Naive thymus-derived CD4-positive, alpha-beta T cell (primary cell): ENCODE measurements around the gene GSTT4. TPM values are rescaled to one million over a fixed set of nuclear protein-coding genes. Genes with fewer than 3 reads are reported as not detected.
"Not testable (repeated sequence)": the region's sequence is repeated elsewhere in the genome, so short reads cannot be mapped to it uniquely, and the experiment has no call there.

Experiments used
- ATAC-seq: fragments of 150-1000 bp; cut with Tn5 transposase; 2 replicates; pipeline ENCODE4 v1.10.0; 2021; ENCODE audit warnings: mild to moderate bottlenecking, moderate library complexity
- CTCF ChIA-PET: fragments of 350-600 bp; sonication (Branson Sonifier 250); formaldehyde crosslinking; loops from one replicate; lab custom pipeline; 2021; ENCODE audit warnings: antibody characterized with exemption; lab: Charles Lee
- POLR2A ChIA-PET: fragments of 350-600 bp; sonication (Branson Sonifier 250); formaldehyde crosslinking; loops from one replicate; lab custom pipeline; 2021; ENCODE audit warnings: antibody characterized with exemption, inconsistent platforms; lab: Charles Lee
- DNase-seq, 9 donors: peaks; one replicate each; pipeline versions ENCODE4 v3.0.0 to v3.0.0-alpha.2; 2020 to 2022; ENCODE audit warnings: mixed read lengths in 1 of 9
- H3K27ac ChIP-seq: one replicate; pipeline ENCODE4 v1.7.0; 2013; ENCODE audit warnings: mild to moderate bottlenecking, low read depth, low read length, moderate library complexity
- H3K27me3 ChIP-seq, 2 donors: one replicate each; pipeline ENCODE4 v1.7.0; 2013; ENCODE audit warnings: low read length in 2 of 2, mild to moderate bottlenecking in 2 of 2, moderate library complexity in 2 of 2; ENCODE audit not compliant: control insufficient read depth in 2 of 2, insufficient read depth in 2 of 2
- H3K36me3 ChIP-seq, 3 experiments: 1 replicate in 2 of 3; 2 replicates in 1 of 3; pipeline ENCODE4 v1.7.0; 2013; ENCODE audit warnings: low read length in 3 of 3, mild to moderate bottlenecking in 3 of 3, moderate library complexity in 1 of 3; ENCODE audit not compliant: insufficient read depth in 3 of 3, control insufficient read depth in 2 of 3
- H3K4me1 ChIP-seq, 2 donors: one replicate each; pipeline ENCODE4 v1.7.0; 2013; ENCODE audit warnings: low read length in 2 of 2, mild to moderate bottlenecking in 2 of 2, moderate library complexity in 1 of 2; ENCODE audit not compliant: control insufficient read depth in 2 of 2, insufficient read depth in 2 of 2
- H3K4me3 ChIP-seq: 2 replicates; pipeline ENCODE4 v1.7.0; 2013; ENCODE audit warnings: mild to moderate bottlenecking, low read length
- H3K9me3 ChIP-seq, 3 experiments: 1 replicate in 2 of 3; 2 replicates in 1 of 3; pipeline ENCODE4 v1.7.0; 2013; ENCODE audit warnings: low read length in 3 of 3; ENCODE audit not compliant: control insufficient read depth in 2 of 3
- H3K27ac Mint-ChIP-seq, 9 donors: one replicate each; pipeline ENCODE4 v1.8.0; 2020 to 2022; ENCODE audit warnings: mixed read lengths in 9 of 9, mild to moderate bottlenecking in 8 of 9, moderate library complexity in 5 of 9, inconsistent platforms in 2 of 9
- H3K27me3 Mint-ChIP-seq, 5 donors: one replicate each; pipeline ENCODE4 v1.8.0; 2021 to 2022; ENCODE audit warnings: mixed read lengths in 5 of 5, mild to moderate bottlenecking in 1 of 5
- H3K36me3 Mint-ChIP-seq, 5 donors: one replicate each; pipeline ENCODE4 v1.8.0; 2020 to 2022; ENCODE audit warnings: mixed read lengths in 5 of 5, mild to moderate bottlenecking in 3 of 5, inconsistent platforms in 1 of 5
- H3K4me1 Mint-ChIP-seq, 7 donors: one replicate each; pipeline ENCODE4 v1.8.0; 2020 to 2022; ENCODE audit warnings: mixed read lengths in 7 of 7, mild to moderate bottlenecking in 3 of 7, inconsistent platforms in 1 of 7
- H3K4me3 Mint-ChIP-seq, 10 donors: one replicate each; pipeline ENCODE4 v1.8.0; 2020 to 2022; ENCODE audit warnings: mild to moderate bottlenecking in 10 of 10, mixed read lengths in 10 of 10, moderate library complexity in 6 of 10, inconsistent platforms in 2 of 10
- H3K9me3 Mint-ChIP-seq, 11 donors: one replicate each; pipeline ENCODE4 v1.8.0; 2020 to 2022; ENCODE audit warnings: mixed read lengths in 11 of 11, mild to moderate bottlenecking in 4 of 11, inconsistent platforms in 1 of 11, moderate library complexity in 1 of 11
- intact Hi-C, 2 donors: fragments of 100-400 bp; cut with micrococcal nuclease; formaldehyde crosslinking; loops; one replicate each; pipeline ENCODE4 v1.15.1; 2023
- polyA plus RNA-seq, 2 donors: library from polyadenylated mRNA; unstranded; fragments of 300-500 nt; fragmentation: Illumina TruSeq; gene quantifications; one replicate each; pipeline ENCODE4 v1.2.3, GENCODE V29; 2021
- total RNA-seq, 6 experiments: library from RNA in 5 of 6; stranded (reverse) in 5 of 6; gene quantifications; 1 replicate in 5 of 6; 2 replicates in 1 of 6; pipeline ENCODE4 v1.2.3 and lab custom pipeline; 2021 to 2026

The GSTT4 gene
- total and polyA plus RNA-seq, 7 experiments from 2014 or later, result not detected

DNA sequence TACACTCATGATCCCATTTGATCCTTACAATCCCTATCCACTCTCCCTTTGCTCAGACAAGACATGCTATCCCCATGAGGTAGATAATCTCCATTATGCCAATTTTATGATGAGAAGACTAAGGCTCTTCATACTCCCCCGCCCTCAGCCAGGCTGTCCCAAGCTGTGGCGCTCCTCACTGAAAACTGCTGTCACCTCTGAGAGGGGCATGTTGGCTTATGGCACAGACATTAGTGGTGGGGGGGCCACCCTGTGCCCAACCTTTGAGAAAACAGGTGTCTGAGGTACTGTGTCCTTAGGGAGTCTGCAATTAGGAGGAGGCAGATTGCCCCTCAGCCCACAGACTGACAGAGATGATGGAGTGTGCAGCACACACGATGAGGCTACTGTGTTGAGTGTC is 36.2 kb downstream of the GSTT4 start:
- Mint-ChIP-seq H3K9me3 (no peaks in the 10 kb centered on the region), H3K27me3 (no peaks in the 10 kb centered on the region), H3K4me1 (peaks cover 13 to 31% (median 26%) of the 10 kb centered on the region in 7 donors), H3K4me3 (peak overlapping the region in 6 of 10 donors; percentile 23 to 53 (median 29)), H3K27ac (peak overlapping the region in 3 of 9 donors; percentile 5 to 57 (median 49)), H3K36me3 (peaks cover 7 to 11% (median 8%) of the 10 kb centered on the region in 5 donors)
- CTCF ChIA-PET, result no interaction called here
- H3K9me3 ChIP-seq, result no peaks in the 10 kb centered on the region
- DNase-seq (no peak), ATAC-seq (no peak)
- peaks cover 3 to 25% (median 4%) of the 10 kb centered on the region in 3 experiments for H3K36me3 ChIP-seq
- intact Hi-C loops, result no loop called here
- H3K27ac ChIP-seq, result no peak overlapping the region
- H3K27me3 ChIP-seq, result no peaks in the 10 kb centered on the region
- POLR2A ChIA-PET, result no interaction called here
- no peaks in the 10 kb centered on the region for H3K4me1 ChIP-seq
- no peak overlapping the region for H3K4me3 ChIP-seq

DNA sequence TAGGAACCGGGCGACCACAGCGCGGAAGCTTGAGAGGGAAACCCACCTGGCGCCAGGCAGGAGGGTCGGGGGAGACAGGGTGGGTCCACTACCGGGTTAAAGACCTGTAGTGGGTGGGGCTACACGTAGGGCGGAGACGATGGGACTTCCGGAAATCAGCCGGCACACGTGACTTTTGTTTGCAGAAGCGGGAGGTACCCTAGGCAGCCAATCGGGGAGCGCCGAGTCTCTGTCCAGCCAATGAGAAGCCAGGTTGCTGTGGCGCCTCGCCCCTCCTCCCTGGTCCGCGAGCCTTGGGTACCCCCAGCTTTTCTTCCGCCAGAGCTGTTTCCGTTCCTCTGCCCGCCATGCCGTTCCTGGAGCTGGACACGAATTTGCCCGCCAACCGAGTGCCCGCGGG is 38.7 kb downstream of the GSTT4 start, which contains the start of gene DDTL:
Gene DDTL, plus strand, starts transcription at position 321 of the 400 bp plus-strand sequence. Its CDS starts 27 bp downstream, at position 348.
- H3K4me3 ChIP-seq, H3K4me1 ChIP-seq, H3K4me3 Mint-ChIP-seq, H3K9me3 ChIP-seq, intact Hi-C loops, DNase-seq, H3K27ac Mint-ChIP-seq, CTCF ChIA-PET, POLR2A ChIA-PET, H3K27ac ChIP-seq, H3K27me3 ChIP-seq, H3K9me3 Mint-ChIP-seq, H3K27me3 Mint-ChIP-seq: not testable (repeated sequence)
- H3K36me3 Mint-ChIP-seq, result peaks cover 7 to 11% (median 8%) of the 10 kb centered on the region in 5 donors
- ATAC-seq, result peak; percentile 98
- peaks cover 3 to 22% (median 4%) of the 10 kb centered on the region in 3 experiments for H3K36me3 ChIP-seq
- peaks cover 10 to 25% (median 22%) of the 10 kb centered on the region in 7 donors for H3K4me1 Mint-ChIP-seq

DNA sequence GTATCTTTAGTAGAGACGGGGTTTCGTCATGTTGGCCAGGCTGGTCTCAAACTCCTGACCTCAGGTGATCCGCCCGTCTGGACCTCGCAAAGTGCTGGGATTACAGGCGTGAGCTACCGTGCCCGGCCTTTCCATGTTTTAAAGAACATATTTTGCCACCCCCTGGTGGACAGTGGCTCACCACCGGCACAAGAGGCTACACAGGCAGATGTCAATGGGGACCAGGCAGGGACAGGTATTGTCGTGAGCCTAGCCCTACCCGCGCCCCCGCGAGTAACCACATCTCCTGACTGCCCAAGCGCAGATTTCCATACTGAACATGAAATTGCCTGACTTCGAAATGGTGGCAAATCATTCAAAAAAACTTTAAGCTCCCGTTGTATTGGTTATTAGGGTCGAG is 39.2 kb downstream of the GSTT4 start:
- H3K27ac ChIP-seq, CTCF ChIA-PET, H3K36me3 Mint-ChIP-seq, POLR2A ChIA-PET, H3K9me3 Mint-ChIP-seq, H3K27me3 Mint-ChIP-seq, H3K27me3 ChIP-seq, H3K9me3 ChIP-seq, DNase-seq, H3K4me1 ChIP-seq, H3K27ac Mint-ChIP-seq, H3K4me3 ChIP-seq, H3K4me3 Mint-ChIP-seq, intact Hi-C loops: not testable (repeated sequence)
- peaks cover 1 to 17% (median 3%) of the 10 kb centered on the region in 3 experiments for H3K36me3 ChIP-seq
- peak; percentile 37 for ATAC-seq
- peaks cover 10 to 21% (median 17%) of the 10 kb centered on the region in 7 donors for H3K4me1 Mint-ChIP-seq

DNA sequence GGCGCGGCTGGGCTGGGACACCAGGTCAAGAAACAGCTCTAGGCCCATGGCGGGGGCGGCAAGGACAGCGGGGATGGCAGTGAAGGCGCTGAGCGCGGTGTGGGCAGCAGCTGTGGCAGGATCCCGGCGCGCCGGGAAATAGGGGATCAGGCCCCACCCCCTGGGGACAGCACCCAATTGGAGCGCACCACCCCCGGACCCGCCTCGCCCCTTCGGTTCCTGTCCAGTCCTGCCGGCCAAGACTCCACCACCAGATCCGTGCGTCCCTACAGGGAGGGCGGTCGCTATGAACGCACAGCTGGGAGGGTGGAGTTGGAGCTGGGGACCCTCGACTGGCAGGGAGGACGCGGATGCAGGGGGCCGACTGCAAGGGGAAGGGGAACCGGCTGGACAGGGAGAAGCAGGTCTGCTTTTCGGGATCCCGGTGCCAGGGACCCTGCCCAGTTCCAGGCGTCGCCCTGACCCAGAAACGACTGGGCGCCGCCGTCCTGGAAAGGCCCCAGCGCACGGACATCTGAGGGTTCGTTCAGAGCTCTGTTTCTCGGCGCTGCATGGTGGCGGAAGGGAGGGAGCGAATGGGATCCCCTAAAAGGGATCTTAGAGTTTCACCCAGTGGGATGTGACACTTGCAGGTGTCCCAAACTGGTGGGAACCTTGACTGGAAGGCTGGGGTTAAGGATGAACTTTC is 44.0 kb downstream of the GSTT4 start, which contains the start of gene GSTT2B:
Gene GSTT2B, minus strand, starts transcription at position 112 of the 688 bp plus-strand sequence. Its CDS starts 64 bp downstream, at position 48.
- H3K9me3 Mint-ChIP-seq, DNase-seq, H3K27me3 Mint-ChIP-seq, H3K9me3 ChIP-seq, H3K36me3 ChIP-seq, H3K27ac Mint-ChIP-seq, POLR2A ChIA-PET, H3K4me1 Mint-ChIP-seq, H3K27ac ChIP-seq, intact Hi-C loops, H3K4me3 Mint-ChIP-seq, H3K36me3 Mint-ChIP-seq, CTCF ChIA-PET, H3K4me1 ChIP-seq, H3K27me3 ChIP-seq, H3K4me3 ChIP-seq: not testable (repeated sequence)
- peak; percentile 28 for ATAC-seq

DNA sequence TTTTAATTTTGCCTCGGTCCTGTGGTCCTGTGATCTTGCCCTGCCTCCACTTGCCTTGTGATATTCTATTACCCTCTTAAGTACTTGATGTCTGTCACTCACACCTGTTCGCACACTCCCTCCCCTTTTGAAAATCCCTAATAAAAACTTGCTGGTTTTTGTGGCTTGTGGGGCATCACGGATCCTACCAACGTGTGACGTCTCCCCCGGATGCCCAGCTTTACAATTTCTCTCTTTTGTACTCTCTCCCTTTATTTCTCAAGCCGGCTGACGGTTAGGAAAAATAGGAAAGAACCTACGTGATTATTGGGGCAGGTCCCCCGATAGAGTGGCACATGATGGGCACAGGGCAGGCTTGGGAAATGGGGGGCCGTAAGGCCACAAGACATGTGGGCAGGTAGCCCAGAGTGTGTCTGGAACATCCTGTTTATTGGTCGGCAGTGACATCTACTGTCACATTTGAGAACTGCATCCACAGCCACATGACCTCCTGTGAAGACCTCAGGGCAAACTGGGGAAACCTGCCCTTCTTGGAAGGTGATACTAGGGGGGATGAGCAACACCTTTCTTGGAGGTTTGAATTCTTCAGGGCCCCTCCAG is 48.9 kb downstream of the GSTT4 start:
- H3K4me3 Mint-ChIP-seq, H3K27me3 Mint-ChIP-seq, H3K4me1 ChIP-seq, H3K9me3 ChIP-seq, H3K36me3 ChIP-seq, POLR2A ChIA-PET, H3K4me3 ChIP-seq, H3K36me3 Mint-ChIP-seq, H3K27ac ChIP-seq, H3K9me3 Mint-ChIP-seq, H3K27me3 ChIP-seq, H3K4me1 Mint-ChIP-seq: not testable (repeated sequence)
- DNase-seq, result peak; percentile 43 to 80 (median 71)
- CTCF ChIA-PET, result interaction anchor here (0.6 to 1.7 kb wide), 4 partner anchors 56 to 93 kb away, joined by 3 to 7 read pairs (median 4); partner anchors contain the start of gene MIF
- peak overlapping the region in 3 of 9 donors; percentile 7 to 84 (median 37) for H3K27ac Mint-ChIP-seq
- intact Hi-C loops, result loop anchor here (5.0 to 10.0 kb wide), 3 partner anchors 92 to 414 kb away; no protein-coding TSS in a partner anchor
- ATAC-seq, result peak; percentile 87

DNA sequence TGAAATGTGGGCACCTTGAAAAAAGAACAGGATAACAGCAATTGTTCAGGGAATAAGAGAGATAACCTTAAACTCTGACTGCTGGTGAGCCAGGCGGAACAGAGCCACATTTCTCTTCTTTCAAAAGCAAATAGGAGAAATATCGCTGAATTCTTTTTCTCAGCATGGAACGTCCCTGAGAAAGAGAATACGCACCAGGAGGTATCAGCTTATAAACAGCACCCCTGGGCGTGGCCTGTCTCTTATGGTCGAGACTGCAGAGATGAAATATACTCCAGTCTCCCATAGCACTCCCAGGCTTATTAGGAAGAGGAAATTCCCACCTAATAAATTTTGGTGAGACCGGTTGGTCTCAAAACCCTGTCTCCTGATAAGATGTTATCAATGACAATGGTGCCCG is 49.4 kb downstream of the GSTT4 start:
- CTCF ChIA-PET, result interaction anchor here (0.6 to 1.7 kb wide), 4 partner anchors 56 to 93 kb away, joined by 3 to 7 read pairs (median 4); partner anchors contain the start of gene MIF
- H3K27me3 ChIP-seq, H3K4me1 ChIP-seq, POLR2A ChIA-PET, H3K4me3 ChIP-seq, H3K4me3 Mint-ChIP-seq, H3K27me3 Mint-ChIP-seq, H3K36me3 Mint-ChIP-seq, H3K4me1 Mint-ChIP-seq, H3K27ac ChIP-seq, DNase-seq, ATAC-seq, H3K27ac Mint-ChIP-seq, H3K9me3 ChIP-seq, H3K9me3 Mint-ChIP-seq, H3K36me3 ChIP-seq: not testable (repeated sequence)
- intact Hi-C loops, result loop anchor here (5.0 to 10.0 kb wide), 3 partner anchors 91 to 414 kb away; no protein-coding TSS in a partner anchor
